HG02970 (cell line): Measurements from ENCODE around the gene PLG.
A peak's percentile ranks its signal among the peaks of the same experiment; 100 is the strongest.
"Not testable (repeated sequence)": the region's sequence is repeated elsewhere in the genome, so short reads cannot be mapped to it uniquely, and the experiment has no call there.

Experiments
- ATAC-seq: cut with Tn5 transposase; IDR thresholded peaks from one replicate; pipeline ENCODE4 v1.9.1; 2021; ENCODE audit warnings: mild to moderate bottlenecking, moderate library complexity, moderate number of reproducible peaks; ENCODE audit not compliant: unreplicated experiment, low FRiP score

Gene PLG

DNA sequence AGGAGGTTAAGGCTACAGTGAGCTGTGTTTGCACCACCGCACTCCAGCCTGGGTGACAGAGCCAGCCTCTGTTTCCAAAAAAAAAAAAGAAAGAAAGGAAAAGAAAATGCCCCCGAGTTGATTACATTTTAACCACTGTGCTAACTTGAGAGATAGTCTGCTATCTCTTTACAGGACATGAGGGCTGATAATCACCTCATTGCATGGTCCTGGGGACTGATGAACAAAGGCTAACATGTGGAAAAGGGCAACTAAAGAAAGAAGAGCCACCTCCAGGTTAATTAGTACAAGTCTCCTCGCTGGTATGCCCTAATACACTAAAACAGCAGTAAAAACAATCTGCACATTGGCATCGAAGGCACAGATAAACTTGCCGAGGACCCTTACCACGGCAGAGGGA, 4.2 kb upstream of the PLG start:
- ATAC-seq = no peak

DNA sequence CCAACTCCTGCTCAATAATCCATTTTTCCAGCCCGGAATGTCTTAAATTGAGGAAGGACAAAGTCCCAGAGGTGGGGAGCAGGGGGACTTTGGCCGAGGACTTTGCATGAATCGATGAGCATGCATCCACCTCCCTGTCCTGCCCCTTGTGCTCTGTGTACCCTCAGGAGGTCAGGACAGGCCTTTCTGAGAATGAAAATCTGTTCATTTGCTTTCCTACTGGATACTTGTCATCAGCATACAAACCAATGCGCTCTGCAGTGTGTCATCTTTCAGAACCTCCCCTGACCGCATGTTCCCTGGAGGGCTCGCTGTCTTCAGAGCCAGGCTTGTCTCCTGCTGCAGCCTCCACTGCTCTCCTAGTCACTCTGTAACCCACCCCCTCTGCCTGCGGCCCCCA, 2.6 kb downstream of the PLG start:
- not testable (repeated sequence) for ATAC-seq

DNA sequence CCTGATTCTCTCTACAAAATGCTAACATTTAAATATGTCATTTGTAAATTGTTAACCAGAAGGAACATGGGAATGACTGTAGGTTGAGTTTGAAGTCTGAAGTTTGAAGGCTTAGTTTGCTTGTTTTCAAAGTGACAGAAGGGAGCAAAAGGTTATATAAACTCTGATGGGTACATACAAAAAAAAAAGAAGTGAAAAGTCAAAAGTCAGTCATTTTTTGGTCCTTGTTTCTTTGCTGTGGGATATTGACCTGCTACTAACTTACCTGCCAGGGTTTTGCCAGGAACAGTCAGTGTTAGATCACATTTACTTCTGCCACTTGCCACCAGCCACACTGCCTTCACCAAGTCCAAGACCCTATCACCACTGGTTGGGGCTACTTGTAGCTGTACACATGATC, 6.9 kb downstream of the PLG start:
- not testable (repeated sequence) for ATAC-seq

DNA sequence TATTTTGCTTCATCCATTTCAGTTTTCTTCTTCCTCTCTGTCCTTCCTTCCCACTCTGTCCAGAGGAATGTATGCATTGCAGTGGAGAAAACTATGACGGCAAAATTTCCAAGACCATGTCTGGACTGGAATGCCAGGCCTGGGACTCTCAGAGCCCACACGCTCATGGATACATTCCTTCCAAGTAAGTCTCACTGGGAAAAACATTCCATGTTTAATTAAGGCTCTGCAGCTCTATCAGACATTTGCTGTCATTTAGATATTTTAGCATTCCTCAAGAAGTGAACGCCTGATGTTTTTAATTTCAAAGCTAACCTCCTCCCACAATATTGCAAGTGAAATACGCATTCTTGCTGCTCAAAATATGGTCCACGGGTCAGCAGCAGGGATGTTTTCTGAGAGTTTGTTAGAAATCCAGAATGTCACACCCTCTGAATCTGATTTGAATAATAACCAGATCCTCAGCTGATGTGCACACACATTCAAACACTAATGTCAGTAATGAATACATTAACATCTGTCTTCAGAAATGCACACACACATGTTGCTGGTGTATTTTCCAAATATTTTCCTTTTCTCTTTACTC, 12.8 kb downstream of the PLG start:
- ATAC-seq = no peak

GRCh38 chr6:160730911-160731310, 28.9 kb downstream of the PLG start:
- ATAC-seq = no peak

DNA sequence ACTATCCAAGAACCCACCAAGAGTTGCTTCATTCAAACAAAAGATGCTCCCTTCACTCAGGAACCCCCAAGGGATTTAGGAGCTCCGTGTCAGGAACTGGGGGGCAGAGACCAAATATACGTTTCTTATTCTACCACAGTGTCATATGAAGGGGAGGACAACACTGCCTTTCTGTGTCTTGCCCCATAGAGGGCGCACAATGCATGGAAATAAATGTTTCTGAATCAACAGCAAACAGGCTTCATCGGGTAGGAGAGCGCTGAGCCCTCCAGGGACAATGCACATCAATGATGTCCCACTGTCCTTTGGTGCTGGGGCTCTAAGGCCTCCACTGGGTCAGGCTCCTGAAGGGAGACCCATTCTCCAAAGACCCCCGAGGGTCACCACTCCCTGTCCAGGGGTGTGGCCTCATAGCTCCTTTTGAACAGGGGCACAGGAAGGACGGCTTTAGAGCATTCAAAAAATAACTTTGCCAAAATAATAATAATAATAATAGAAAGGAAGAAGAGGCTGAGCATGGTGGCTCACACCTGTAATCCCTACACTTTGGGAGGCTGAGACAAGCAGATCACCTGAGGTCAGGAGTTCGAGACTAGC, 31.1 kb downstream of the PLG start:
- peak; percentile 71 for ATAC-seq

- ATAC-seq = no peak
These were observed 32.6 kb downstream of the PLG start for GRCh38 chr6:160734627-160735026.

- peak; percentile 42 for ATAC-seq
These were observed 33.5 kb downstream of the PLG start for GRCh38 chr6:160735523-160735922.

- no peak for ATAC-seq
These were observed 35.9 kb downstream of the PLG start for GRCh38 chr6:160737934-160738333.

GRCh38 chr6:160739955-160740354, 37.9 kb downstream of the PLG start:
- no peak for ATAC-seq

DNA sequence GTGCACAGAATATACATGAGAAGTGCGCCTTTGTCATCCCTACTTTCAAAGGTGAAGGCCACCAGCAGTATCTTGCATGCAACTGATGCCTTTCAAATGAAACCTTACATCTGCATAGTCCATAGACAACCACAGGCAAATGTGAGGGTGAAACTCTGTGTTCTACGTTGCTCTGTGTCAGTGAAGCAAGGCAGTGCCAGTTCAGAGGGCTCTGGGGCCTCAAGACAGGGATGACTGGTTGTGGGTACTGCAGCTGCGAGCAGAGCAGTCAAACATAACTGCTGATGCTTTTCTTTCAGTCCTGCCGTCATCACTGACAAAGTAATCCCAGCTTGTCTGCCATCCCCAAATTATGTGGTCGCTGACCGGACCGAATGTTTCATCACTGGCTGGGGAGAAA, 39.0 kb downstream of the PLG start:
- peak; percentile 97 for ATAC-seq

GRCh38 chr6:160742090-160742489, 40.0 kb downstream of the PLG start:
- ATAC-seq = peak; percentile 39

- ATAC-seq = no peak
These were observed 48.2 kb downstream of the PLG start for GRCh38 chr6:160750276-160750689.

- not testable (repeated sequence) for ATAC-seq
These were observed 51.2 kb downstream of the PLG start for GRCh38 chr6:160753211-160753610.

DNA sequence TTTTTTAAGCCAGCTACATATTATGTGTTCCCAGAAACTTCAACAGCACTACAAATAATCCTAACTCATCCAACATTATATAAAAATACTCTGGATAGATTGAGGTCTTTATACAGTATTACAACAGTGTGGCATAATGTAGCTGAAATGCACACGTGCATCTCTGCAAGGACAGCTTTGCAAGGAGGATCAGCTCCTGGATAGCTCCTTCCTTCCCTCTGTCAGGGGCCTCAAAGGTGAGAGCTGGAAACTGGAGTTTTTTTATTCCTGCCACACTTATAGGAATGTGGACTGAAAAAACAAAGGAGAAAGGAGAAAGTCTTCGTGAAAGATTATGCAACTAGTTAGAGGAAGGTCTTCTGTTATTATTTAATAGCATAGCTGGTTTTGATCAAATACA, 53.1 kb downstream of the PLG start:
- no peak for ATAC-seq

DNA sequence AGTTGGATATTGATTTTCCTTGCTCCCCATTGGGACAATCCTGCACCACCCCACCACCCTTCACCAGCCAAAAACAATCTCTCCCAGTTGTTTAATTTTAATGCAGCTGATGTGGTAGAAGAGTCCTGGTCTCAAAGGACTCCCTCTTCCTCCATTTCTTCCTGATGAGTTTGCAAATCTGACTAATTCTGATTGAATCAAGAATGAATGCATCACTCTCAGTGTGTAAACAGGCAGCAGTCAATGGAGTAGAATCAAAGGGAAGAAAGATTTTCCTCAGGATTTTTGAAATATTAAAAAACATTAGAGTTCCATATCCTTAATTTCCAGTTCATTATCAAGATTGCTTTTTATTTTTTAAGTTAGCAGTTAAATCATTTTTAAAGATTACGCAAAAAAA, 54.0 kb downstream of the PLG start:
- no peak for ATAC-seq

GRCh38 chr6:160756871-160757270, 54.8 kb downstream of the PLG start:
- ATAC-seq = no peak

- ATAC-seq = no peak
These were observed 62.8 kb downstream of the PLG start for GRCh38 chr6:160764847-160765246.

DNA sequence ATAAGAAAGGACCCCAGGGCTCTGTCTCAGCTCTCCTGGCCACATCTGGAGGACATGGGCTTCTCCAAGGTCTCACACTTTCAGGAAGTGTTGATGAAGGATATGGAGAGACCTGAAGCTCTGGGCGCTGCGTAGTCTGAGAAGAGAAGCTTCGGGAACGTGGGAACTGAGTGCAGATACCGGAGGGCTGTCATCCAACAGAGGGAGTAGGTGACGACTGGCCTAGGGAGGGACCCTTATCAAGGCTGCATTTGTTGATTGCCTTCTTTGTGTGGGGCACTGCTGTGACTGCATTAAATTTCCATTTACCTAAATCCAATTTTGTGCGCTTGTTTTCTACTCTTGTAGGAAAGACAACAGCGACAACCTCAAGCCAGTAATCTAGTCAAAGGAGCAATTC, 63.4 kb downstream of the PLG start:
- ATAC-seq = no peak

- no peak for ATAC-seq
These were observed 64.6 kb downstream of the PLG start for GRCh38 chr6:160766657-160766988.

DNA sequence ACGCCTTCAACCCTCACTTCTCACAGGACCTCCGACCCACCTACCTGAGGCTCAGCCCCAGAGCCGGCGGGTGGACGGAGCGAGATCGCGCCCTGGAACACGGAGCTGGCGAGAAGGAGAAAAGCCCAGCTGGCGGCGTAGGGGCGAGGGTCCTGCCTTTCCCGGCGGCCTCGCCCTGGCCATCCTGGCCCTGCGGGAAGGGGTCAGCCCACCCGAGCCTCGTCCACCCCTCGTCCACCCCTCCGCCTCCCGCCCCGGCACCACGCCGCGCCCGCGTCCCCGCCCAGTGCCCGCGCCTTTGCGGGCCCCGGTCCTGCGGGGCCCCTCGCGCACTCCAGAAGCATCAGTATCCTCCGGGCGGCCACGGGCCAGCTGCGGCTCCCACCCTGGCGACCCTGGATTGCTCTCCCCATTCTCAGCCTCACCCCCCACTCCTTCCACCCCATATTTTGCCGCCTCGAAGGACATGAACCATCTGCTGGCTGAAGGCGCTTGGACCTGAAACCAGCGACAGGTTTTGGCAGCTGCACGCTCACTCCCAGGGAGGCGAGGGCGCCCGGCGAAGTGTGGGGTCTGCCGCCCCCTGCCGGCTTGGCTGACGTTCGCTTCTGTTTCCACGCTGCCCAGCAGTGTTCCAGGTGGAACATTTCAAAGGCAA, 65.1 kb downstream of the PLG start:
- peak; percentile 89 for ATAC-seq

GRCh38 chr6:160767647-160768019, 65.6 kb downstream of the PLG start:
- no peak for ATAC-seq
